GM12878 (cell line): ENCODE measurements around the gene FFAR3. TPM values are rescaled to one million over a fixed set of nuclear protein-coding genes. Genes with fewer than 3 reads are reported as not detected.

Experiments used
- CBX3 ChIP-seq: fragments of 200-600 bp; sonication (generic); IDR thresholded peaks from 2 replicates; pipeline ENCODE4 v1.6.1; 2016; ENCODE audit warnings: low read depth, borderline replicate concordance
- CHD4 ChIP-seq: fragments of 200-600 bp; sonication (generic); IDR thresholded peaks from 2 replicates; pipeline ENCODE4 v1.6.1; 2016; ENCODE audit warnings: mild to moderate bottlenecking
- EP300 ChIP-seq, 2 experiments: fragments of 150-350 bp in 1 of 2; IDR thresholded peaks; 2 replicates each; pipeline ENCODE4 v1.6.1; 2011 to 2012; ENCODE audit warnings: low read depth in 2 of 2, low read length in 2 of 2, borderline replicate concordance in 1 of 2, improper control_type of control experiment in 1 of 2, inconsistent platforms in 1 of 2; ENCODE audit not compliant: control insufficient read depth in 1 of 2
- IKZF1 ChIP-seq: fragments of 450-650 bp; conservative IDR thresholded peaks from 2 replicates; pipeline ENCODE4 v1.6.1; 2017; ENCODE audit warnings: antibody characterized with exemption, mild to moderate bottlenecking
- IKZF2 ChIP-seq, 2 experiments: fragments of 450-650 bp; IDR thresholded peaks; 2 replicates each; pipeline ENCODE4 v1.6.1; 2017; ENCODE audit warnings: mild to moderate bottlenecking in 2 of 2, moderate library complexity in 2 of 2
- JUNB ChIP-seq: IDR thresholded peaks from 2 replicates; pipeline ENCODE4 v1.6.1; 2016; ENCODE audit warnings: antibody characterized with exemption, mild to moderate bottlenecking
- MYC ChIP-seq: IDR thresholded peaks from 2 replicates; pipeline ENCODE4 v1.6.1; 2011; ENCODE audit warnings: mild to moderate bottlenecking, low read length, moderate library complexity, inconsistent platforms; ENCODE audit not compliant: insufficient read depth, insufficient replicate concordance, insufficient read length, severe bottlenecking
- NBN ChIP-seq: fragments of 450-650 bp; IDR thresholded peaks from 2 replicates; pipeline ENCODE4 v1.6.1; 2016
- NFXL1 ChIP-seq: fragments of 450-650 bp; IDR thresholded peaks from 2 replicates; pipeline ENCODE4 v1.6.1; 2017; ENCODE audit warnings: antibody characterized with exemption, mild to moderate bottlenecking, borderline replicate concordance
- POLR2AphosphoS2 ChIP-seq: IDR thresholded peaks from 2 replicates; pipeline ENCODE4 v1.6.1; 2011; ENCODE audit warnings: low read depth, mild to moderate bottlenecking, low read length, improper control_type of control experiment, moderate library complexity
- RB1 ChIP-seq: fragments of 450-650 bp; formaldehyde crosslinking; IDR thresholded peaks from 2 replicates; pipeline ENCODE4 v1.6.1; 2017; ENCODE audit warnings: mild to moderate bottlenecking, borderline replicate concordance
- SMC3 ChIP-seq: IDR thresholded peaks from 2 replicates; pipeline ENCODE4 v1.6.1; 2011; ENCODE audit warnings: low read length, improper control_type of control experiment, borderline replicate concordance
- TCF12 ChIP-seq: IDR thresholded peaks from 2 replicates; pipeline ENCODE4 v1.6.1; 2011; ENCODE audit warnings: low read depth, mild to moderate bottlenecking, low read length
- WRNIP1 ChIP-seq: IDR thresholded peaks from 2 replicates; pipeline ENCODE4 v1.6.1; 2011; ENCODE audit warnings: low read depth, low read length, improper control_type of control experiment, borderline replicate concordance
- ZNF217 ChIP-seq: fragments of 450-650 bp; IDR thresholded peaks from 2 replicates; pipeline ENCODE4 v1.6.1; 2017; ENCODE audit warnings: antibody characterized with exemption, mild to moderate bottlenecking
- polyA plus RNA-seq, 11 experiments: library from polyadenylated mRNA; depleted of rRNA in 4 of 11; unstranded in 6 of 11; stranded (reverse) in 5 of 11; fragments of >200 nt; fragmentation: Nextera tagmentation in 4 of 11; fragmentation: Illumina TruSeq in 1 of 11; extraction: Ambion mirVana in 4 of 11; extraction: Trizol in 1 of 11; gene quantifications; 1 replicate in 1 of 11; 2 replicates in 10 of 11; pipeline versions ENCODE4 v1.2.1 to v1.2.3, GENCODE V29; 2011 to 2016; ENCODE audit warnings: inconsistent platforms in 2 of 11, missing spikeins in 2 of 11, low read depth in 1 of 11
- total RNA-seq, 4 experiments: library from RNA; depleted of rRNA in 3 of 4; stranded (reverse); fragments of >200 nt in 3 of 4; fragmentation: Illumina TruSeq in 1 of 4; extraction: Trizol in 1 of 4; gene quantifications; 2 replicates each; pipeline versions ENCODE4 v1.2.1 to v1.2.3, GENCODE V29; 2013 to 2021
- TF ChIP-seq, protein P1 (sequence below): IDR thresholded peaks from 2 replicates; pipeline ENCODE4 v1.6.1; 2012; ENCODE audit warnings: low read length, inconsistent platforms
- TF ChIP-seq, protein P2 (sequence below): fragments of 450-650 bp; IDR thresholded peaks from 2 replicates; pipeline ENCODE4 v1.6.1; 2017; ENCODE audit warnings: mild to moderate bottlenecking, moderate library complexity
- TF ChIP-seq, protein P3 (sequence below): fragments of 450-650 bp; IDR thresholded peaks from 2 replicates; pipeline ENCODE4 v1.6.1; 2017; ENCODE audit warnings: mild to moderate bottlenecking, moderate library complexity
- TF ChIP-seq, protein P4 (sequence below): IDR thresholded peaks from 2 replicates; pipeline ENCODE4 v1.6.1; 2012; ENCODE audit warnings: low read depth, low read length, improper control_type of control experiment

The FFAR3 gene
- total and polyA plus RNA-seq, 10 of the 15 experiments (the other 5 are each of a cell fraction or from before 2014, with no cell fraction given), result 0.15 to 0.18 TPM; not detected in 8

DNA sequence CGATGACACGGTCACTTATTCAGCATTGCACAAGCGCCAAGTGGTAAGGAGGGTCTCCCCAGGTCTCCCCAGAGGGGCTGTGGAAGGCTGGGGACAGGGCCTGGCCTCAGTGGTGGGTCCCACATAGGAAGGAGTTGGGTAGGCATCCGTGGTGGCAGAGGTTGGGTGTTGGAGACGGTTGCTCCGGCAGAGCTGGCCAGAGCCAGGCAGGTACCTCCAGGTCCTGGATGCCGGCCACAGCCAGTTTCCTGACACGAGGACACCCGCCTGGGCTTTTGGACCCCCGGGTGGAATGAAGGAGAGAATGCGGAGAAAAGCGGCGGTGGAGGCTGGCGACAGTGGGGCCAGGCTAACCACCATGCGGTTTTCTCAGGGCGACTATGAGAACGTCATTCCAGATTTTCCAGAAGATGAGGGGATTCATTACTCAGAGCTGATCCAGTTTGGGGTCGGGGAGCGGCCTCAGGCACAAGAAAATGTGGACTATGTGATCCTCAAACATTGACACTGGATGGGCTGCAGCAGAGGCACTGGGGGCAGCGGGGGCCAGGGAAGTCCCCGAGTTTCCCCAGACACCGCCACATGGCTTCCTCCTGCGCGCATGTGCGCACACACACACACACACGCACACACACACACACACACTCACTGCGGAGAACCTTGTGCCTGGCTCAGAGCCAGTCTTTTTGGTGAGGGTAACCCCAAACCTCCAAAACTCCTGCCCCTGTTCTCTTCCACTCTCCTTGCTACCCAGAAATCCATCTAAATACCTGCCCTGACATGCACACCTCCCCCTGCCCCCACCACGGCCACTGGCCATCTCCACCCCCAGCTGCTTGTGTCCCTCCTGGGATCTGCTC lies 11.8 kb upstream of the FFAR3 start (continued):
- TF ChIP-seq, protein P1, sequence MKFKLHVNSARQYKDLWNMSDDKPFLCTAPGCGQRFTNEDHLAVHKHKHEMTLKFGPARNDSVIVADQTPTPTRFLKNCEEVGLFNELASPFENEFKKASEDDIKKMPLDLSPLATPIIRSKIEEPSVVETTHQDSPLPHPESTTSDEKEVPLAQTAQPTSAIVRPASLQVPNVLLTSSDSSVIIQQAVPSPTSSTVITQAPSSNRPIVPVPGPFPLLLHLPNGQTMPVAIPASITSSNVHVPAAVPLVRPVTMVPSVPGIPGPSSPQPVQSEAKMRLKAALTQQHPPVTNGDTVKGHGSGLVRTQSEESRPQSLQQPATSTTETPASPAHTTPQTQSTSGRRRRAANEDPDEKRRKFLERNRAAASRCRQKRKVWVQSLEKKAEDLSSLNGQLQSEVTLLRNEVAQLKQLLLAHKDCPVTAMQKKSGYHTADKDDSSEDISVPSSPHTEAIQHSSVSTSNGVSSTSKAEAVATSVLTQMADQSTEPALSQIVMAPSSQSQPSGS, result peak; percentile 43; the same call in 1 of the 2 replicates
- TF ChIP-seq ZNF217, result peak; percentile 52; the same call in 1 of the 2 replicates
- TF ChIP-seq NBN, result peak; percentile 98
- TF ChIP-seq, protein P2, sequence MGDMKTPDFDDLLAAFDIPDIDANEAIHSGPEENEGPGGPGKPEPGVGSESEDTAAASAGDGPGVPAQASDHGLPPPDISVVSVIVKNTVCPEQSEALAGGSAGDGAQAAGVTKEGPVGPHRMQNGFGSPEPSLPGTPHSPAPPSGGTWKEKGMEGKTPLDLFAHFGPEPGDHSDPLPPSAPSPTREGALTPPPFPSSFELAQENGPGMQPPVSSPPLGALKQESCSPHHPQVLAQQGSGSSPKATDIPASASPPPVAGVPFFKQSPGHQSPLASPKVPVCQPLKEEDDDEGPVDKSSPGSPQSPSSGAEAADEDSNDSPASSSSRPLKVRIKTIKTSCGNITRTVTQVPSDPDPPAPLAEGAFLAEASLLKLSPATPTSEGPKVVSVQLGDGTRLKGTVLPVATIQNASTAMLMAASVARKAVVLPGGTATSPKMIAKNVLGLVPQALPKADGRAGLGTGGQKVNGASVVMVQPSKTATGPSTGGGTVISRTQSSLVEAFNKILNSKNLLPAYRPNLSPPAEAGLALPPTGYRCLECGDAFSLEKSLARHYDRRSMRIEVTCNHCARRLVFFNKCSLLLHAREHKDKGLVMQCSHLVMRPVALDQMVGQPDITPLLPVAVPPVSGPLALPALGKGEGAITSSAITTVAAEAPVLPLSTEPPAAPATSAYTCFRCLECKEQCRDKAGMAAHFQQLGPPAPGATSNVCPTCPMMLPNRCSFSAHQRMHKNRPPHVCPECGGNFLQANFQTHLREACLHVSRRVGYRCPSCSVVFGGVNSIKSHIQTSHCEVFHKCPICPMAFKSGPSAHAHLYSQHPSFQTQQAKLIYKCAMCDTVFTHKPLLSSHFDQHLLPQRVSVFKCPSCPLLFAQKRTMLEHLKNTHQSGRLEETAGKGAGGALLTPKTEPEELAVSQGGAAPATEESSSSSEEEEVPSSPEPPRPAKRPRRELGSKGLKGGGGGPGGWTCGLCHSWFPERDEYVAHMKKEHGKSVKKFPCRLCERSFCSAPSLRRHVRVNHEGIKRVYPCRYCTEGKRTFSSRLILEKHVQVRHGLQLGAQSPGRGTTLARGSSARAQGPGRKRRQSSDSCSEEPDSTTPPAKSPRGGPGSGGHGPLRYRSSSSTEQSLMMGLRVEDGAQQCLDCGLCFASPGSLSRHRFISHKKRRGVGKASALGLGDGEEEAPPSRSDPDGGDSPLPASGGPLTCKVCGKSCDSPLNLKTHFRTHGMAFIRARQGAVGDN, result peak; percentile 91
- TF ChIP-seq WRNIP1, result 0 out of 2 replicates have a peak, but pooled peaks have one; percentile 27
- TF ChIP-seq JUNB, result peak; percentile 12; the same call in 1 of the 2 replicates
- no peak for TF ChIP-seq CHD4
- peak; percentile 96 for TF ChIP-seq IKZF1
- TF ChIP-seq CBX3, result no peak
- peak; percentile 20; the same call in 1 of the 2 replicates for TF ChIP-seq RB1
- TF ChIP-seq, protein P3, sequence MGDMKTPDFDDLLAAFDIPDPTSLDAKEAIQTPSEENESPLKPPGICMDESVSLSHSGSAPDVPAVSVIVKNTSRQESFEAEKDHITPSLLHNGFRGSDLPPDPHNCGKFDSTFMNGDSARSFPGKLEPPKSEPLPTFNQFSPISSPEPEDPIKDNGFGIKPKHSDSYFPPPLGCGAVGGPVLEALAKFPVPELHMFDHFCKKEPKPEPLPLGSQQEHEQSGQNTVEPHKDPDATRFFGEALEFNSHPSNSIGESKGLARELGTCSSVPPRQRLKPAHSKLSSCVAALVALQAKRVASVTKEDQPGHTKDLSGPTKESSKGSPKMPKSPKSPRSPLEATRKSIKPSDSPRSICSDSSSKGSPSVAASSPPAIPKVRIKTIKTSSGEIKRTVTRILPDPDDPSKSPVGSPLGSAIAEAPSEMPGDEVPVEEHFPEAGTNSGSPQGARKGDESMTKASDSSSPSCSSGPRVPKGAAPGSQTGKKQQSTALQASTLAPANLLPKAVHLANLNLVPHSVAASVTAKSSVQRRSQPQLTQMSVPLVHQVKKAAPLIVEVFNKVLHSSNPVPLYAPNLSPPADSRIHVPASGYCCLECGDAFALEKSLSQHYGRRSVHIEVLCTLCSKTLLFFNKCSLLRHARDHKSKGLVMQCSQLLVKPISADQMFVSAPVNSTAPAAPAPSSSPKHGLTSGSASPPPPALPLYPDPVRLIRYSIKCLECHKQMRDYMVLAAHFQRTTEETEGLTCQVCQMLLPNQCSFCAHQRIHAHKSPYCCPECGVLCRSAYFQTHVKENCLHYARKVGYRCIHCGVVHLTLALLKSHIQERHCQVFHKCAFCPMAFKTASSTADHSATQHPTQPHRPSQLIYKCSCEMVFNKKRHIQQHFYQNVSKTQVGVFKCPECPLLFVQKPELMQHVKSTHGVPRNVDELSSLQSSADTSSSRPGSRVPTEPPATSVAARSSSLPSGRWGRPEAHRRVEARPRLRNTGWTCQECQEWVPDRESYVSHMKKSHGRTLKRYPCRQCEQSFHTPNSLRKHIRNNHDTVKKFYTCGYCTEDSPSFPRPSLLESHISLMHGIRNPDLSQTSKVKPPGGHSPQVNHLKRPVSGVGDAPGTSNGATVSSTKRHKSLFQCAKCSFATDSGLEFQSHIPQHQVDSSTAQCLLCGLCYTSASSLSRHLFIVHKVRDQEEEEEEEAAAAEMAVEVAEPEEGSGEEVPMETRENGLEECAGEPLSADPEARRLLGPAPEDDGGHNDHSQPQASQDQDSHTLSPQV, result peak; percentile 27; the same call in 1 of the 2 replicates
- TF ChIP-seq MYC, result peak; percentile 94
- TF ChIP-seq, protein P4, sequence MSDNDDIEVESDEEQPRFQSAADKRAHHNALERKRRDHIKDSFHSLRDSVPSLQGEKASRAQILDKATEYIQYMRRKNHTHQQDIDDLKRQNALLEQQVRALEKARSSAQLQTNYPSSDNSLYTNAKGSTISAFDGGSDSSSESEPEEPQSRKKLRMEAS, result peak; percentile 76
- TF ChIP-seq POLR2AphosphoS2, result peak; percentile 89; the same call in 1 of the 2 replicates
- peak; percentile 66 to 74 for TF ChIP-seq EP300 (IDR thresholded peaks at IDR 0.05; ENCODE audit: borderline replicate concordance in 1 of 2, control insufficient read depth in 1 of 2, low read depth in 2 of 2, low read length in 2 of 2)
- peak; percentile 91 to 97 for TF ChIP-seq IKZF2 (IDR thresholded peaks at IDR 0.05)
- no peak for TF ChIP-seq NFXL1
- TF ChIP-seq TCF12, result peak; percentile 70
- peak; percentile 25; the same call in 1 of the 2 replicates for TF ChIP-seq SMC3
